ENCODE data around the gene PHF12. TPM values are rescaled to one million over a fixed set of nuclear protein-coding genes. Genes with fewer than 3 reads are reported as not detected.

PHF12 gene
- total and polyA plus RNA-seq, 8 donors: 8.3 to 206 (median 24.7) TPM

GRCh38 chr17:28970879-28971278 lies 19.6 kb upstream of the PHF12 start:
- TF ChIP-seq POLR2A (IDR thresholded peaks at IDR 0.05) (no peak), POLR2AphosphoS5 (IDR thresholded peaks at IDR 0.05) (no peak), CTCF (IDR thresholded peaks at IDR 0.05) (no peak), EP300 (IDR thresholded peaks at IDR 0.05) (no peak)
- Histone ChIP-seq H3K4me3 (no peak overlapping the region), H3K27me3 (no peaks in the 10 kb centered on the region), H3K4me1 (peaks cover 0 to 27% (median 0%) of the 10 kb centered on the region in 4 donors), H3K9me3 (no peaks in the 10 kb centered on the region), H3K36me3 (no peaks in the 10 kb centered on the region), H3K27ac (no peak overlapping the region)
- peak in 1 of 2 donors; percentile 56 for DNase-seq
- intact Hi-C loops (cut with DNase I; ENCODE audit: low total_unique reads): no loop called here
- 37 to 52% (median 42%) methylated on average over 6 of the region's 6 CpGs for WGBS, 5 donors

DNA sequence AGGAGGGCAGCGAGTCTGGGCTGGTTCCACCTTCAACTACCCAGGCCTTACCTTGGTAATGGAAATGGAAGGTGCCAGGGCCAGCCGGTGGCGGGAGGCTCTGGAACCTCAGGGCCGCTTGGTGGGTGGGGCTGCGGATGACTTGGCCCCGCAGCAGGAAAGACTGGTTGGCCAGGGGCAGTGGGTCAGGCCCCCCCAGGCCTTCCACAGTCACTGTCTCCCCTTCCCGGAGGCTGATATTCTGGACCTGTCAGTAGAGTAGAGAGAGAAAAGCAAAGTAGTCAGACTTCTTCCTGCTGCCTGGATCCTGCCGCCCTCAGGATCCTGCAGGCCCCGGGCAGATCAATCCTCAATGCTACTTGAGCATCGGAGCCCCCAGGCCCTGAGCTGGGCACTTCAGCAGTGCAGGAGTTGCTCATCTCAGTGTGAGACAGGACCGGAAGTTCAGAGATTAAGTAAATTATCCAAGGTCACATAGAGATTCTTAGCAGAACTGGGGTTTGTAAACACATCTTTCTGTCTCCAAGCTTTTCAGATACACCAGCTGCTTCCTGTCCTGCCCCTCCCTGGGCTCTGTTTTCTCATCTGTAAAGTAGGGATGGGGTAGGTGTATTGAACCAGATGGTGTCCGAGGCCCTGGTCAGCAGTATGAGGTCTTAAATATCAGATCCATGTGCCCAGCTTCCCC lies 18.5 kb upstream of the PHF12 start:
- no peak overlapping the region for H3K4me3 ChIP-seq
- WGBS, 5 donors: 63 to 80% (median 72%) methylated on average over 8 to 12 of the region's 12 CpGs
- H3K4me1 ChIP-seq: peaks cover 0 to 32% (median 0%) of the 10 kb centered on the region in 4 donors
- no peaks in the 10 kb centered on the region for H3K36me3 ChIP-seq
- no peak for DNase-seq
- H3K27me3 ChIP-seq: peaks cover 0 to 3% (median 0%) of the 10 kb centered on the region in 3 donors
- no peak for TF ChIP-seq POLR2AphosphoS5 (IDR thresholded peaks at IDR 0.05)
- no peaks in the 10 kb centered on the region for H3K9me3 ChIP-seq
- intact Hi-C loops (cut with DNase I; ENCODE audit: low total_unique reads): loop anchor here (5.0 kb wide), 1 partner anchor 142 kb away; no protein-coding TSS in a partner anchor
- H3K27ac ChIP-seq: no peak overlapping the region

DNA sequence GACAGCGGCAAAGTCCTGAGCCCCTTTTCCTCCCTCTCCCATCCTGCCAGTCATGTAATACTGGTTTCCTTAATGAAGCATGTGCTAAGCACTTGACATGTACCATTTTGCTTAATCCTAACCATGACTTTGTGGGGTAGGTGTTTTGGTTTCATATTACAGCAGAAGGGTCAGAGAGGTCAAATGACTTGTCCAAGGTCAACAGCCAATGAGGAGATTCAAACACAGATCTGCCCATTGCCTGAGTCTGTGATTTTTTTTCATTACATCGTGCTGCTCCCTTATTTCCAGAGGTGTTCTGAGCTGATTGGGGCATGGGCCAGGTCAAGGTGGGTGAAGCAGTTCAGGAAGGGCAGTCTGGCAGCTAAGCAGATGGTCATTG lies 17.6 kb upstream of the PHF12 start:
- Histone ChIP-seq H3K4me3 (no peak overlapping the region), H3K9me3 (no peaks in the 10 kb centered on the region), H3K4me1 (peaks cover 0 to 32% (median 0%) of the 10 kb centered on the region in 4 donors), H3K27ac (no peak overlapping the region), H3K36me3 (no peaks in the 10 kb centered on the region), H3K27me3 (peaks cover 0 to 11% (median 0%) of the 10 kb centered on the region in 3 donors)
- WGBS, 5 donors: 51 to 77% (median 60%) methylated on average over 2 of the region's 2 CpGs
- no peak for TF ChIP-seq EP300 (IDR thresholded peaks at IDR 0.05)
- TF ChIP-seq CTCF (IDR thresholded peaks at IDR 0.05): no peak
- TF ChIP-seq POLR2A (IDR thresholded peaks at IDR 0.05): no peak
- TF ChIP-seq POLR2AphosphoS5 (IDR thresholded peaks at IDR 0.05): no peak
- intact Hi-C loops (cut with DNase I; ENCODE audit: low total_unique reads): loop anchor here (5.0 kb wide), 1 partner anchor 143 kb away; no protein-coding TSS in a partner anchor
- DNase-seq: no peak

DNA sequence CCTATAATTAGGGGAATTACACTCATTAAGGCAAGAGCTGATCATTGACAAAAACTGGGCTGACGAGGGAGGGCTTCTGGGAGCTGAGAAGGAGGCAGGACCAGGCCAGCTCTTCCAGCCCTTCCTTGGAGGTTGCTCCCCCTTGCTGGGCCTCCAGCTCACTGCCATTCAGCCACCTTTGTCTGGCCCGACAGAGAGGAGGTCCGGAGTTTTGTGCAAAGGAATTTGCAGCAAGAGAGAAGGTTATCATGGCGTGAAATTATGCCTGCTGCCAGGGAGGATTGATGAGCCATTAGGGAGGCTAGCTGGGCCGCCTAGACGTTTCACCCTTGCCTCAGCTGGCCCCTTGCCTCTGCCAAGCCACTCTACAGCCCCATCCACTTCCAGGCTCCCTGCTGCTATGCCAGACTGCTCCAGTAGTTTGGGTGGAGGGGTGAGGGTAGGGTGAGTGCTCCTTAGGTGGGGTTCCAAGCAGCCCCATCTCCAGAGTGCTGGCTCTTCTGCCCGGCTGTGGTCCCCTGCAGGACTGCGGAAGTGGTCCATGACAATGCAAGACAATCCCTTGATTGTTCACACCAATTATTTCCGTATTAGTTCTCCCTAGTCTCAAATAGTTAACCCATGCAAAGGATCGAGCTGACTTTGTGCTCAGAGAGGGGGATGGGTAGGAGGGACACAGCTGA lies 17.1 kb upstream of the PHF12 start:
- Histone ChIP-seq H3K27me3 (peaks cover 0 to 15% (median 0%) of the 10 kb centered on the region in 3 donors), H3K4me3 (no peak overlapping the region), H3K36me3 (no peaks in the 10 kb centered on the region), H3K27ac (no peak overlapping the region), H3K4me1 (peaks cover 0 to 32% (median 0%) of the 10 kb centered on the region in 4 donors), H3K9me3 (no peaks in the 10 kb centered on the region)
- 42 to 62% (median 44%) methylated on average over 10 of the region's 10 CpGs for WGBS, 5 donors
- intact Hi-C loops (cut with DNase I; ENCODE audit: low total_unique reads): loop anchor here (5.0 kb wide), 1 partner anchor 144 kb away; no protein-coding TSS in a partner anchor
- TF ChIP-seq CTCF (IDR thresholded peaks at IDR 0.05) (no peak), POLR2AphosphoS5 (IDR thresholded peaks at IDR 0.05) (no peak), EP300 (IDR thresholded peaks at IDR 0.05) (no peak), POLR2A (IDR thresholded peaks at IDR 0.05) (no peak)
- peak in 1 of 2 donors; percentile 70 for DNase-seq
